NT2/D1 (cell line): ENCODE data around the gene C9orf43.

Experiments
- YY1 ChIP-seq: IDR thresholded peaks from 2 replicates; pipeline ENCODE4 v1.6.1; 2011; ENCODE audit not compliant: insufficient read length, insufficient read depth
- ZNF274 ChIP-seq: IDR thresholded peaks from 2 replicates; pipeline ENCODE4 v1.6.1; 2011; ENCODE audit warnings: mild to moderate bottlenecking, low read depth, low read length

- TF ChIP-seq YY1 (no peak), ZNF274 (no peak)
Measured at GRCh38 chr9:113370806-113371325, 39.7 kb upstream of the C9orf43 start.
